Measurements from ENCODE around the gene ST3GAL3.
A peak's percentile ranks its signal among the peaks of the same experiment; 100 is the strongest.

The ST3GAL3 gene

DNA sequence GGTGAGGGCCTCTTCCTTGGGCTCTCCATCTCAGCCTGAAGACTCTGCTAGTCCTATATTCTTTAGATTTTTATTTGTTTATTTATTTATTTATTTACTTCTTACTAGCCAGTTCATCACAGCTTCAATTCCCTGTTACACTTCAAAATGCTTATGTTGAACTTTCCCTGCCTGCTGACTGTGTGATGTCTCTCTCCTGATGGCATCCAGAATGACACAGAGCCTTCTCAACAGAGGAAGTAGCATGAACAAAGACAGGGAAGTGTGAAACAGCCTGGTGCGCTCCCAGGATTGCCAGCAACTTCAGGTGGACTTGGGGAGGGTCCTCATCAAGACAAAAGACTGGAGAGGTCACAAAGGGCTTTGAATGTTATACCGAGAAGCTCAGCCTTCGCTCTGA is 235.1 kb downstream of the ST3GAL3 start:
- DNase-seq (ENCODE audit: low spot score), result no peak

DNA sequence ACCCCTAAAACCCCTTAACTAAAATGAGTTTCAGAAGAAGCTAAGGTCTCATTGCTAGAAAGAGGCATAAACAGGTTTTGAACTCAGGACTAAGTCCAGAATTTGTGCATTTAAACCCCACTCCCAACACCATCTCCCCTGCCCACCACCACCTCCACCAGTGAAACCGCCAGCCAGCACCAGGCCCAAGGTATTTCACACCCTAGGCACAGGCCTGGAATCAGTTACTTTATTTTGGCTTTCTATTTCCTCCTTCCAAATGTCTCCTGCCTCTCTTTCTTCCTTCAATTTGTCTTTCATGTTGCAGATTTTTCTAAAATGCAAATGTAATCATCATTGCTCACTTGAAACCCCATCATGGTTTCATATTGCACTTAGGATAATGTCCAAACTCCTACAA is 237.5 kb downstream of the ST3GAL3 start:
- no peak for DNase-seq (ENCODE audit: low spot score)

DNA sequence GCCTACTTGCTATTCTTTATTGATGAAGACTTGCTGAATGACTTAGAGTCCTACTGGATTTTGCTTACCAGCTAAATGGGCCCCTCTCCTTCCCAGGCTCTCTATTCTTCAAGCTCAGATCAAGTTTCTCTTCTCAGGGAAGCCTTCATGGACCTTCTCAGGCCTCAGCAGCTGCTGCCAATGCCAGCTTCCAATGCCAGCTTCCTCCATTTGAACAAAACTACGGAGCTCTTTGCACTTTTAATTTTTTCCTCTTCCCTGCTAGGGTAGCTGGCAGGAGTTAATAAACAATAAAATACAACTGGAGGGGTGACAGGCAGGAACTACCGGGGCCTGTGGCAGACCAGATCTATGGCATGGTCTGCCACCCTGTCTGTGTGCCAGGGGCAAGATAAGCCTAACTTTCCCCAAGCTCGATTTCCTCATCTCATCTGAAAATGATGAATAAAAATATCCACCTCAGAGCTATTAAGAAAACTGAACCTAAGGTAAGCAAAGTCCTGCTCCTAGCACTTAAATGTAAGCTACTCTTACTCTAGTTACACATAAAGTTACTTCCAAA is 238.4 kb downstream of the ST3GAL3 start:
- DNase-seq (ENCODE audit: low spot score), result no peak

DNA sequence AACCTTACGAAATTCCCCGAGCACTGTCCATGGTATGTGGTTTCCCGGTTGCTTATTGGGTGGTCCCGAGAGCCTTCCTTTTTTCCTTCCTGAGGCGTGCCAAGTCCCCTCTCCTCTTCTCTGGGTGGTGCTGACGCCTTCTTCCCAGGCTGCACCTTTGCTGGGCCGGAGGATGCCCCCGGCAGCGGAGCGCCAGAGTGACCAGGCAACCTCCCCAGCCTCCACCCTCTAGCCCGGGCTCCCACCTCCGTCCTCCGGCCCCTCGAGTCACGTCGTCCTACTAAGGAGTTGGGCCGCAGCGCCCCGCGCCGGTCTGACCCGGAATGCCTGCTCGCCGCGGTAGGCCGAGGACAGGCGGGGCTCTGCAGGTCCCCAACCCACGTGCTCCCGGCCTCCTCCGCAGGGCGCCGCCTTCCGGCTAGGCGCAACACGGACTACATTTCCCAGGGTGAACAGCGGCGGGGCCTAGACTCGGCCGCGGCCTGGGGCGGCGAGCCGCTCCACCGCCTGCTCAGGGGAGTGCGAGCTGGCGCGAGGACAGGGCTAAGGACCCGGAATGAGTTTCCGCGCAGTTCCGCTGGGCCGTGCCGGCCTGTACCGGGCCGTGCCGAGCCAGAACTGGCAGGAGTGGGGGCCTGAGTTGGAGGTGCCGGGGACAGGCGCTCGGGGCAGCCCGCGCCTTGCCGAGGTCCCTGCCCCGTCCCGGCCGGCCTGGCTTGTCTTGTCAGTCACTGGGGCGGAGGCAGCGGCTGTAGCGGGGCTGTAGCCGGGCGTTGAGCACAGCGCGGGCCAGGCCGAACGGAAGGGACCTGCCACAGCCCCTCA is 239.1 kb downstream of the ST3GAL3 start, which contains the start of gene IPO13:
TSS of gene IPO13 (plus strand) at position 715 of the 825 bp plus-strand sequence. CDS start 651 bp downstream, outside the sequence.
- peak; percentile 97 for DNase-seq (ENCODE audit: low spot score)

GRCh38 chr1:43947061-43947873 is 239.9 kb downstream of the ST3GAL3 start:
- DNase-seq (ENCODE audit: low spot score), result no peak

GRCh38 chr1:43947874-43948437 is 240.6 kb downstream of the ST3GAL3 start:
- DNase-seq (ENCODE audit: low spot score), result no peak

GRCh38 chr1:43949678-43950077 is 242.3 kb downstream of the ST3GAL3 start:
- DNase-seq (ENCODE audit: low spot score), result no peak

DNA sequence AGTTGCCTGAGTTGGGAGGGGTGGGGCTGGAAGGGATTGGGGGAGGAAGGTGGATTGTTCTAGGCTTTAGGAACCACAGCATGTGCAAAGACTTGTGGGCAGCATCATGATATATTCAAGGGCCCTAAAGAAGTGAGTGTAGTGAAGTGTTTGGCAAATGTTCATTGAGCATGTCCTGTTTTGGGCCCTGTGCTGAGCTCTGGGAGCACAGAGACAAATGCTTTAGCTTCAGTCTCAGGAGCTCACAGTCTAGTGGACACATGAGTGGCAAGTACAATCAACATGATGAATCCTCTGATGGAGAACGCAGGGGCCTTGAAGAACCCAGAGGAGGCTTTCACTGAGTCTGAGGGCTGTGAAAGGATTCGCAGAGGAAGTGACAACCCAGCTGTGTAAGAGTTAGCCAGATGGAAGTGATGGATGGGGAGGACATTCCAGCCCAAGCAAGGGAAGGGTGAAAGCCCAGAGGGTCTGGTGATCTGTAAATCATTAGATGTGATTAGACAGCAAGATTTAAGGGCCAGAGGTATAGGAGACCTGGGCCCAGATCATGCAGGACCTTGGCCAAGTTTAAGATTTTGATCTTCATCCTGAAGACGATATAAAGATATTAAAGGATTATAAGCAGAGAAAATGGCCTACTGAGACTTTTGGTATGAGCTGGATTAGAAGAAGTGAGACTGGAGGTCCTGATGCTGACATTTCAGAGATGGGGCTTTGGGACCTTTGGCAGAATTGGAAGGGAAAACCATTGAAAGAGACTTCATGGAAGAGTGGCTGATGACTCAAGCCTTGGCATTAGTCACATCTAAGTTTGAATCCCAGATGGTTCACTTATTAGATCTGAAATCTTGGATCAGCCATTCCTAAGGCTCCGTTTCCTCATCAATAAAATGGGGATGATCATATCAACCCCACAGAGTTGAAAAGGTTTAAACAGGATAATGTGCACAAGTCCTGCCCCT is 244.0 kb downstream of the ST3GAL3 start:
- DNase-seq (ENCODE audit: low spot score), result no peak

- no peak for DNase-seq (ENCODE audit: low spot score)
These were observed 245.5 kb downstream of the ST3GAL3 start for GRCh38 chr1:43952731-43953346.

DNA sequence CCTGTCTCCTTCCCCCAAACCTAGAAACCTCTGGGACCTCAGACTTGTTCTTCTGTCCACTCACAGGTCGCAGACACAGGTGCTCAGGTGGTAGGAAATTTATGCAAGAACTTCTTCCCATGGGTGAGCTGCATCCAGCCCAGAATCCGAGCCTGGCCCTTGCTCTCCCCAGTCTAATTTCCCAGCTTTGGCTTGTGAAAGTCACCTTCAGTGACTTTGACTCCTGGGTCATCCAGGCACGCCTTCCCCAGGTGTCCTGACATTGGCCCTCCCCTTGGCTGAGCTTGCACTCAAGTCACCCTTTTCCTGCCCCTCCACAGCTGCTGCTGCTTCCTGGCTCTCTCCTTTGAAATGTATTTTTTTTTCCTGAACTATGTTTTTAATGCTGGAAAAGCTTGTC is 246.0 kb downstream of the ST3GAL3 start:
- DNase-seq (ENCODE audit: low spot score), result no peak

DNA sequence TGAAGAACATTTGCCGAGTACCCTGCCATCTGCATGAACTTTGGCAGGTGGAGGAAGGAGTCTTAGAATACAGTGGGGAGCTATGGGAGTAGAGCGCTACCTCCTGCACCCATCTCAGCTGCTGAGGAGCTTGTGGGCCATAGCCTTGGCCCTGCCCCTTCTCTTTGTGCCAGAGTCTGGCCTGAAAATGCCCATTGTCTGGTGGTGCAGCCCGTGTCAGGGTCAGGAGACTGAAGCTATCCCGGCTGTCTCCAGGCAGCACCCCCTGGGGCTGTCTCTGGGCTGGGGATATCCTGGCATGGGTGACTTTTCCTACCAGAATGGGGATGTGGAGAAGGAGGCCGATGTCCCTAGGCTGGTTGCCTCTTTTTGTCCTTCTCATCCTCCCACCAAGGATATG is 246.7 kb downstream of the ST3GAL3 start:
- DNase-seq (ENCODE audit: low spot score), result no peak

GRCh38 chr1:43956234-43956633 is 248.9 kb downstream of the ST3GAL3 start:
- no peak for DNase-seq (ENCODE audit: low spot score)

DNA sequence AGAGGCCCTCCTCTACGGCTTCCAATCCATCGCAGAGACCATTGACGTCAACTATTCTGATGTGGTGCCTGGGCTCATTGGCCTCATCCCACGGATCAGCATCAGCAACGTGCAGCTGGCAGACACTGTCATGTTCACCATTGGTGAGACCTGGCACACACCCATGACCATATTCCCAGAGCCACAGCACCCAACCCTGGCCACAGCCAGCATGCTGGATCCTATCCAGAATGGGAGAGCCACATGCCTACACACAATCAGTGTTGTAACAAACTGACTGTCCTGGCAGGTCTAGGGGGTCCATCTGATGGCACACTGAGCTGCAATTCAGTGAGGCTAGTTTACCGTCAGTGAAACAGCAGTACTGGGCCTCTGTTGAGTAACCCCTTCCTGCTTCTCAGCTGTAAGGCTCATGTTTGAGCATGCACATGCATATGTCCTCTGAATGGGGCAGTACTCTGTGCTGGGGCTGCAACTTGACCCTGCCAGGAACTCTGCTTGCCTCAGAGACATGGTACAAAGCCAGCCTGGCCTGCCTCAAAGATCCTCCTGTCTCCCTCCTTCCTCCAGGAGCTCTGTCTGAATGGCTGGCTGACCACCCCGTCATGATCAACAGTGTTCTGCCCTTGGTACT is 250.2 kb downstream of the ST3GAL3 start:
- no peak for DNase-seq (ENCODE audit: low spot score)

DNA sequence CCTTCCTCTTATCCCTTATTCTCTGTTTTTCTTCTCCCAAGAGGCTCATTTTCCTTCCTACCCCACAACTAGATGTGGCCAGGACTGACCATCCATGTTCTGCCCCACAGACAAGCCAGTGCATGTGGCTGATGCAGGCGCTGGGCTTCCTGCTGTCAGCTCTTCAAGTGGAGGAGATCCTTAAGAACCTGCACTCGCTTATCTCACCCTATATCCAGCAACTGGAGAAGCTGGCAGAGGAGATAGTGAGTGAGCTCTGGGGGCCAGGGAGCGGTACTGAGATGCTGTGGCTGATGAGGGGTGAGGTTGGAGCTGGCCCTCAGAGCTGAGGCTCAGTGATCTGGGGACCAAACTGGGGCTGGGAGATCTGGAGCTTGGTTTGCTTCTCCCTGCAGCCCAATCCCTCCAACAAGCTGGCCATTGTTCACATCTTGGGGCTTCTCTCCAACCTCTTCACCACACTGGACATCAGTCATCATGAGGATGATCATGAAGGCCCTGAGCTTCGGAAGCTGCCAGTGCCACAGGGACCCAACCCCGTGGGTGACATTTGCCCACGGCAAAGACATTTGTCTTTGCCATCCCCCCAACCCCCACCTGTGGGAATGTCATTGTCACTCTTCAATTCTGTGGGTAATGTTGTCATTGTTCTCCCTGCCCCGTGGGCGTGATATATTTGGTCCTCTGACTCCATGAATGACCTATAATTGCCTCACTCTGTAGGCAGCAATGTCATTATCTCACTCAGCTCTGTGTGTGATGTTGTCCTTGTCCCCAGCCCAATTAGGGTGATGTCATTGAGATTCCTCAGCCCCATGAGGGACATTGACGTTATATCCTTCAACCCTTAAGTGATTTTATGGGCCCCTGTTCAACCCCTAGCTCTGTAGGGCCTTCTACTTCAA is 251.3 kb downstream of the ST3GAL3 start:
- no peak for DNase-seq (ENCODE audit: low spot score)

- no peak for DNase-seq (ENCODE audit: low spot score)
These were observed 253.5 kb downstream of the ST3GAL3 start for GRCh38 chr1:43960798-43961197.

DNA sequence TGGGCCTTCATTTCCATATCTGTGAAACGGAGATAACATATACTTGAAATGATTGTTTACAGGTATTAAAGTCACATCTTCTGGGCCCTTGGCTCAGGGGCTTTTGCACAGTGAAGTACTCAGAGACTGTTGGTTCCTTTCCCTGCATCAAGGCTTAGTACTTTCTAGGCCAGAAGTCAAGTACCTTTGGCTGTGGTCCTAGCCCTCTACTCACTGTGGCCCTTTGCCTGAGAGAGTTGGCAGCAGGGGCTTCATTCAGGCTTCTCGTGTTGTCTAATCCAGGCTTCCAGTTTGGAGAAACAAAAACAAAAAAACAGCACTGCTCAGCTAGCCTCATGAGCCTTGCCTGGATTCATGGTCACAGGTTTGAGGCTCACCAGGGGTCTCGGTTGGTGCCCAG is 254.4 kb downstream of the ST3GAL3 start:
- DNase-seq (ENCODE audit: low spot score), result no peak

DNA sequence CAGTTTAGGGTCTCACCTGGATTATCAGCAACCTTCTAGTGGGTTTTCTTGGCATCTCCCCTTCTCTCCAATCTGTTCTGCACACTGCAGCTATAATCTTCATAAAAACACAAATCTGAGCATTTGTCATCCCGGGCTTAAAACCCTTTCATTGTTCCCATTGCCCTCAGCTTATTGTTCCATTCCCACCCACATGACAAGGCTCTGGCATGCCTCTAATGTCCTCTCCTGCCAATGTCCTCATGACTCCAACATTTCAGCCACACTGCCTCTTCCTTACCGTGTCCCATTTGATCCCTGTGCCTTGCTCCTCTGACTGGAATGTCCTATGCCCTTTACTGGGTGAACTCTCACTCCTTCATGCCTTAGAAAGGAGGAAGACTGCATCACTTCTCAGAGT is 255.0 kb downstream of the ST3GAL3 start:
- DNase-seq (ENCODE audit: low spot score), result no peak

- DNase-seq (ENCODE audit: low spot score), result no peak
These were observed 255.7 kb downstream of the ST3GAL3 start for GRCh38 chr1:43963006-43963405.

DNA sequence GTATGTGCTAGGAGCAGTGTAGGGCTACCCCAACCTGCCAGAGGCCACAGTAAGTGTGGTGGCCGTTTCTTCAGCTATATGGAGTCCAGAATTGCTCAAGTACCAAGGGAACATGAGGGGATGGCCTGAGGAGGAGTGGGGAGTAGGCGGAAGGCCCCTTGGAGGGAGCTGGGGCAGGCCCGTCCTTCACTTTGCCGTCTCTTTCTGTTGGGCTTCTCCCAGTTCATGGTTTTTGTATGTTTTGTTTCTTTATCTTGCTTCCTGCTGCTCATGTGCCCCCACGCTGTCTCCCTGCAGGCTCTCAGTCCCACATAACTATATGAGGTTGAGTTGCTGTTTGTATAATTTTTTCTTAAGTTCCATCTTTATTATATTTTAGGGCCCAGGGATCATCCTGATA is 256.6 kb downstream of the ST3GAL3 start:
- no peak for DNase-seq (ENCODE audit: low spot score)

Data from NAMALWA (cell line).